ENCODE data around the gene MOGAT1.

- TF ChIP-seq CTCF (IDR thresholded peaks at IDR 0.05) (no peak), POLR2AphosphoS5 (IDR thresholded peaks at IDR 0.05; ENCODE audit: low read depth, low read length) (no peak), REST (IDR thresholded peaks at IDR 0.05; ENCODE audit: insufficient read depth in 1 of 2, low read depth in 2 of 2, low read length in 1 of 2) (no peak), SIN3A (IDR thresholded peaks at IDR 0.05; ENCODE audit: borderline replicate concordance, insufficient read depth, low read depth, low read length) (no peak)
Measured at GRCh38 chr2:222623756-222624309, 47.6 kb upstream of the MOGAT1 start.
